Bronchial epithelial cell (primary cell): ENCODE data around the gene MAPKBP1. TPM values are rescaled to one million over a fixed set of nuclear protein-coding genes. Genes with fewer than 3 reads are reported as not detected.

ENCODE experiments used
- DNase-seq: peaks from one replicate; pipeline ENCODE4 v3.0.0-alpha.2; 2010; ENCODE audit warnings: low read depth
- FAIRE-seq: peaks from 2 replicates; lab custom pipeline; 2011; peaks lifted over from hg19 to GRCh38; lab: Jason Lieb, UNC
- H3K27me3 ChIP-seq: 2 replicates; pipeline ENCODE4 v1.5.1; 2011; ENCODE audit warnings: low read length; ENCODE audit not compliant: control insufficient read depth, insufficient read depth
- H3K36me3 ChIP-seq: 2 replicates; pipeline ENCODE4 v1.5.1; 2011; ENCODE audit warnings: low read length; ENCODE audit not compliant: control insufficient read depth, insufficient read depth
- H3K4me3 ChIP-seq: 2 replicates; pipeline ENCODE4 v1.5.1; 2011; ENCODE audit warnings: mild to moderate bottlenecking, low read depth, low read length, control low read depth
- total RNA-seq: library from RNA; depleted of rRNA; stranded (reverse); fragments of >200 nt; gene quantifications from 2 replicates; pipeline ENCODE4 v1.2.1, GENCODE V29; 2014
- TF ChIP-seq, protein P1 (sequence below): IDR thresholded peaks from 2 replicates; pipeline ENCODE4 v1.5.1; 2011; ENCODE audit warnings: mild to moderate bottlenecking, moderate library complexity, low read length, control low read depth, inconsistent platforms; ENCODE audit not compliant: insufficient read depth, severe bottlenecking

Gene MAPKBP1
- total RNA-seq, 1 donor from 2014 or later, result 12.9 TPM

DNA sequence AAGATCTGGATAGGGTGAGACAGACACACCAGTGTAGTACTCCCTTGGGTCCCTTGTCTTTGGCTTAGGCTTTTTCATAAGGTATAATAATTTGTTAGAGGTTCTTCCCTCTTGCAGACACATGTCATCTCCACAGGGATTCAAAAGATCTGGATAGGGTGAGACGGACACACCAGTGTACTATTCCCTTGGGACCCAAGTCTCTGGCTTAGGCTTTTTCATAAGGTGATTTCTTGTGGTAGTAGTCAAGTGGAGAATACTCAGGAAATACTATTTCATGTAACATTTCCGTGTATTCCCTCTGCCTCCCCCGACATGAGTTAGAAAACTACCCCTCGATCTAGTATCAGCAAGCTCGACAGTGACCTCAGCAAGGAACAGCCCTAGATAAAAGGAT, 954 bp upstream of the MAPKBP1 start:
- Histone ChIP-seq H3K36me3 (no peaks in the 10 kb centered on the region), H3K4me3 (no peak overlapping the region), H3K27me3 (no peaks in the 10 kb centered on the region)
- DNase-seq (no peak), FAIRE-seq (no peak)
- TF ChIP-seq, protein P1, sequence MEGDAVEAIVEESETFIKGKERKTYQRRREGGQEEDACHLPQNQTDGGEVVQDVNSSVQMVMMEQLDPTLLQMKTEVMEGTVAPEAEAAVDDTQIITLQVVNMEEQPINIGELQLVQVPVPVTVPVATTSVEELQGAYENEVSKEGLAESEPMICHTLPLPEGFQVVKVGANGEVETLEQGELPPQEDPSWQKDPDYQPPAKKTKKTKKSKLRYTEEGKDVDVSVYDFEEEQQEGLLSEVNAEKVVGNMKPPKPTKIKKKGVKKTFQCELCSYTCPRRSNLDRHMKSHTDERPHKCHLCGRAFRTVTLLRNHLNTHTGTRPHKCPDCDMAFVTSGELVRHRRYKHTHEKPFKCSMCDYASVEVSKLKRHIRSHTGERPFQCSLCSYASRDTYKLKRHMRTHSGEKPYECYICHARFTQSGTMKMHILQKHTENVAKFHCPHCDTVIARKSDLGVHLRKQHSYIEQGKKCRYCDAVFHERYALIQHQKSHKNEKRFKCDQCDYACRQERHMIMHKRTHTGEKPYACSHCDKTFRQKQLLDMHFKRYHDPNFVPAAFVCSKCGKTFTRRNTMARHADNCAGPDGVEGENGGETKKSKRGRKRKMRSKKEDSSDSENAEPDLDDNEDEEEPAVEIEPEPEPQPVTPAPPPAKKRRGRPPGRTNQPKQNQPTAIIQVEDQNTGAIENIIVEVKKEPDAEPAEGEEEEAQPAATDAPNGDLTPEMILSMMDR, result no peak

DNA sequence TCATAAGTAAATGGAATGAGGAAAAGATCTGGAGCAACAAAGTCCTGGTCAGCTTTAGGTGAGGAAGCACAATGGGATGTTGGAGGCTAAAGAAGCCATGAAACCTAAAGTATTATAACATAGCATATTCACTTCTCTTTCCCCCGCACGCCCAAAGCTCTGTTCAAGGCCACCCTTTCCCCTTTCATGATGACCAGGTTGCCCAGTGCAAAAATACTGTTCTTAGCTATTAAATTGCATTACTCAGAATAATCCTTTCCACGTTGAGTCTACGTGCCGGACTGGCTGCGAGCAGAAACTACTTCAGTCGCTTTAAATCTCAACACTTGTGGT, 589 bp upstream of the MAPKBP1 start:
- Histone ChIP-seq H3K4me3 (peak overlapping the region; percentile 74), H3K36me3 (no peaks in the 10 kb centered on the region), H3K27me3 (no peaks in the 10 kb centered on the region)
- TF ChIP-seq, protein P1, result no peak
- DNase-seq (peak; percentile 28), FAIRE-seq (no peak)

DNA sequence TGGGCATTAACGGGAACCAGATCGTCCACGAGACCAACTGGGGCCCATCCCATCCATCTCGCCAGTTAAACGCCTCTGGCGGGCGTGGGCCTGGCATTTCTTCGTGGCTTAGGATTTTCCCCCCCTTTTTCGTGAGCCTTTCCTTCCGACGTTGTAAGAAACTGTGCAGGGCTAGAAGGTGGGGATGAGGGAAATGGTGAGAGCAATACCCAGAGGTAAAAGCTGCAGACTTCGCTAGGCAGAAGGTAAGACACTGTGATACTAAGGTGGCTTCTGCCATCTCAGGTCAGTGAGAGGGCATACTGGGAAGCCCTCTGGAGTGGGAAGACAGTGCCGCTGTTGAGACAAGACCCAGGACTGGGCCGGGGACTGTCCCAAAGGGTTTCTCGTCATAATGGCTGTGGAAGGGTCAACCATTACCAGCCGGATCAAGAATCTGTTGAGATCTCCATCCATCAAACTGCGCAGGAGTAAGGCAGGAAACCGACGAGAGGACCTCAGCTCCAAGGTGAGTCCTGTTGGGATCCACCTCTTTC, 666 bp downstream of the MAPKBP1 start:
- peak; percentile 25 for DNase-seq
- TF ChIP-seq, protein P1, result no peak
- FAIRE-seq, result no peak

DNA sequence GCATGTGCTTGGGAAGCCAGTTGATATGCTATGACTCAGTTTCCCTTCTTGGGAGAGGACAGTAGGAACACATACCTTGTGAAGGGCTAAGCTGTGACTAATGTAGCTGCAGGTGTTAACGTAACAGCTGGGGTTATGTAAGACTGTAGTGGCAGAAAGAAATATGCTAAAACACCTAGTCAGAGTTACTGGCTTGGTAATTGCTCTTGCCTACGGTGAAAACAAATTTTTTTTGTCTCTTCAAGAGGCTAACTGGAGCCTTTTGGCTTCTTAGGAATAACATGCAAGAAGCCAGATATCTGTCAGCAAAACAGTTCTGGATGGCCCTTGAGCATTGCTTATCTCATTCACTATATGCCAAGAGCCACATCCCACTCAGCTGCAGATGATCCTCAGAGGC, 1.4 kb downstream of the MAPKBP1 start:
- TF ChIP-seq, protein P1, result no peak
- peak overlapping the region; percentile 74 for H3K4me3 ChIP-seq
- H3K27me3 ChIP-seq, result no peaks in the 10 kb centered on the region
- H3K36me3 ChIP-seq, result no peaks in the 10 kb centered on the region
- no peak for FAIRE-seq
- peak; percentile 95 for DNase-seq

More for the DNA sequence above, 666 bp downstream of the MAPKBP1 start:
- Histone ChIP-seq H3K36me3 (no peaks in the 10 kb centered on the region), H3K27me3 (no peaks in the 10 kb centered on the region), H3K4me3 (peak overlapping the region; percentile 74)

DNA sequence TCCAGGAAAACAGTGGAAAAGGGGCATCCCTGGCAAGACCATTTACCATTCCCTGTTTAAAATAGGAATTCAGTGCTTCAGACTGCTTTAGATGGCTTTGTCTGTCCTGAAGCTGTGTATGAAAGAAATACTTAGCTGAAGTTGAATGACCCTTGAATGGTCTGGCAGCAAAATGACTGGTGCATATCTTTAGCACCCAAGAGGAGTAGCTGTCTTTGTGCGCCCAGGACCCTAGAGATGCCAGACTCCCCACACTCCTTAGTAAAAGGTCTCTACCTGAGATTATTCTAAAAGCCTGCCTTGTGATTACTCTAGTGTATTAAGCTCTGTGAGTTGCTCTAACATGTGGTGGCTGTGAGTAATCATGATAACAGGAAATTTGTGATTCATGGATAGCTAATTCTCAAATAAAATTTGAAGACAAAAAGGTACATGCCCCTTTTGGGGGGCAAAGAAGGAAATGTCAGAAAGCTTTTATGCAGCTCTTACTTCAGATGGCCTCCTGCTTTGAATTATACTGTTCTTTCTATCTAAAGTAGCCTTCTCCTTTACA, 3.2 kb downstream of the MAPKBP1 start:
- no peak overlapping the region for H3K4me3 ChIP-seq
- FAIRE-seq (no peak), DNase-seq (peak; percentile 87)
- no peaks in the 10 kb centered on the region for H3K36me3 ChIP-seq
- TF ChIP-seq, protein P1, result no peak
- H3K27me3 ChIP-seq, result no peaks in the 10 kb centered on the region

DNA sequence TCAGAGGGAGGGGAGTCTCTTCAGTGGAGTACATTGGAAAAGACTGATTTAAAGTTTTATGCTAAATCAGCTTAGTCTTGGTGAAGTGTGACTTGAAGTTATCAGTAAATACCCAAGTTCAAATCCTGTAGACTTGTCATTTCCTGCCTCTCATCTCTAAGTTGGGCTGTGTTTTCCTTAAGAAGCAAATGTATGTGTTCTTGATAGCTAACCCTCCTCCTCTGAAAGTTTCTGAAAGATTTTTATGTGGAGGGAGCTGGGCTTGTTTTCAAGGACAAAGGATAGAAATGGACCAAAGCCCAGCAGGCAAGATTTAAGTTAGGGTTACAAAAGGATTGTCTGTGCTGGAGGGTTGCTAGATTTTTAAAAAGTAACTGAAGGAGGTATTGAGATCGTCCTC, 4.2 kb downstream of the MAPKBP1 start:
- Histone ChIP-seq H3K27me3 (no peaks in the 10 kb centered on the region), H3K36me3 (no peaks in the 10 kb centered on the region), H3K4me3 (no peak overlapping the region)
- TF ChIP-seq, protein P1, result no peak
- no peak for FAIRE-seq
- peak; percentile 37 for DNase-seq
